Cardiac septum (tissue), 1 donor: ENCODE data around the gene SLX9. TPM values are rescaled to one million over a fixed set of nuclear protein-coding genes. Genes with fewer than 3 reads are reported as not detected.
A peak's percentile ranks its signal among the peaks of the same experiment; 100 is the strongest.

Experiments used
- DNase-seq: peaks from one replicate; pipeline ENCODE4 v3.0.0-alpha.2; 2020; ENCODE audit warnings: low spot score
- intact Hi-C: fragments of 100-400 bp; cut with DNase I; formaldehyde crosslinking; loops from one replicate; pipeline ENCODE4 v1.14.0; 2022
- total RNA-seq: library from RNA; stranded (reverse); fragmentation: NEBNext Ultra II Directional; extraction: Animal tissue kit (Norgen Biotek cat#: 25700); gene quantifications from one replicate; pipeline ENCODE4 v1.2.1, GENCODE V29; 2021
- donor health status: DM: no; HTN: no; CAD: no.

Gene SLX9
- total RNA-seq, 1 donor from 2014 or later, result 35.8 TPM

GRCh38 chr21:44992608-44993031 is 52.8 kb downstream of the SLX9 start:
- DNase-seq, result no peak
- intact Hi-C loops, result no loop called here

- DNase-seq, result no peak
- intact Hi-C loops, result no loop called here
Measured at GRCh38 chr21:44993321-44994046, 53.7 kb downstream of the SLX9 start.

GRCh38 chr21:44994047-44994694 is 54.3 kb downstream of the SLX9 start:
- DNase-seq, result no peak
- intact Hi-C loops, result no loop called here

- intact Hi-C loops, result no loop called here
- no peak for DNase-seq
Measured at GRCh38 chr21:44994695-44995342, 55.0 kb downstream of the SLX9 start.

GRCh38 chr21:44995343-44995941 is 55.6 kb downstream of the SLX9 start:
- intact Hi-C loops, result no loop called here

GRCh38 chr21:44996096-44996495 is 56.3 kb downstream of the SLX9 start:
- intact Hi-C loops, result no loop called here
- no peak for DNase-seq

More at GRCh38 chr21:44995343-44995941, 55.6 kb downstream of the SLX9 start:
- no peak for DNase-seq

GRCh38 chr21:44996501-44996921 is 56.7 kb downstream of the SLX9 start:
- DNase-seq, result no peak
- intact Hi-C loops, result no loop called here

GRCh38 chr21:44996983-44997936 is 57.4 kb downstream of the SLX9 start:
- DNase-seq, result no peak
- intact Hi-C loops, result no loop called here

GRCh38 chr21:44998086-44998620 is 58.3 kb downstream of the SLX9 start:
- intact Hi-C loops, result no loop called here
- DNase-seq, result no peak

- no peak for DNase-seq
Measured at GRCh38 chr21:44998621-44999427, 59.0 kb downstream of the SLX9 start.

GRCh38 chr21:44999428-44999971 is 59.7 kb downstream of the SLX9 start:
- no peak for DNase-seq

More at GRCh38 chr21:44998621-44999427, 59.0 kb downstream of the SLX9 start:
- intact Hi-C loops, result no loop called here

GRCh38 chr21:44999972-45000636 is 60.3 kb downstream of the SLX9 start:
- intact Hi-C loops, result no loop called here
- no peak for DNase-seq

More at GRCh38 chr21:44999428-44999971, 59.7 kb downstream of the SLX9 start:
- intact Hi-C loops, result no loop called here

GRCh38 chr21:45000637-45001133 is 60.9 kb downstream of the SLX9 start:
- DNase-seq, result no peak
- intact Hi-C loops, result no loop called here

GRCh38 chr21:45001134-45002095 is 61.6 kb downstream of the SLX9 start:
- intact Hi-C loops, result no loop called here

GRCh38 chr21:45002381-45003204 is 62.8 kb downstream of the SLX9 start:
- intact Hi-C loops, result no loop called here
- DNase-seq, result no peak

More at GRCh38 chr21:45001134-45002095, 61.6 kb downstream of the SLX9 start:
- peak; percentile 87 for DNase-seq
